HG03095 (cell line): ENCODE results near the gene C5orf34.
A peak's percentile ranks its signal among the peaks of the same experiment; 100 is the strongest.
"Not testable (repeated sequence)": the region's sequence is repeated elsewhere in the genome, so short reads cannot be mapped to it uniquely, and the experiment has no call there.

Source experiments
- ATAC-seq: cut with Tn5 transposase; IDR thresholded peaks from one replicate; pipeline ENCODE4 v1.9.1; 2021; ENCODE audit warnings: moderate library complexity; ENCODE audit not compliant: unreplicated experiment

C5orf34 gene

GRCh38 chr5:43520615-43521014, 5.7 kb upstream of the C5orf34 start:
- no peak for ATAC-seq

GRCh38 chr5:43515678-43516048, 715 bp upstream of the C5orf34 start:
- no peak for ATAC-seq

DNA sequence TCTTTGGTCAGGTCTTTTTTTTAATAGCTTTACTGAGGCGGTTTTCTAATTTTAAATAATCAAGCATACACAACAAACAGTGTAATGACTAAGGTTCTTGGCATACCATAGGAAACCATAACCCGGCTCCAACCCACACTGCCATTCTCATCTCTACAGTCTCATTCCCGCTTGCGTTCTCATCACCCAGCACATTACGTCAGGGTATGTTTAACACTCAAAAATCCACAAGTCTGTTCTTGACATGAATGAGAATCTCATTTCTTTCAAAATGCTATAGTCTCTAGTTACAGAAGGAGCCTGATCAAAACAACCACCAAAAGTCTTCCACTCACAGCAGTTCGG, 505 bp downstream of the C5orf34 start:
- ATAC-seq = peak; percentile 22

DNA sequence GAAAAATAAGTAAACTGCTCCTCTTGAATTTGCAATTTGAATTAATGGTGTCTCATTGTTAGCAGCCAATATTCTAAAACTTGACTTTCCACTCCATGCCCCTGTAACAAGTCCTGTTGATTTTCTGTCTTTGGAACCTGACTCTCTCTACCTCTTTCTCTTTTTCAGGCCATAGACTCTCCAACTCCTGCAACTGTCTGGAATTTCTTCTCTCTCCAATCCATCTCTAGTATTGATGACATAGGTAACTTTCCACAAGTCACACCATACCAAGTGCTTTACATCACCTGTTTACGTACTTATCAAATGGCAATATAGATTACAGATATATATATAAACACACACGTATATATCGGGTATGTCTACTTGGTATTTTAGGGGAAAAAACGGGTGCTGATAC, 923 bp downstream of the C5orf34 start:
- ATAC-seq = no peak

GRCh38 chr5:43511062-43511461, 3.9 kb downstream of the C5orf34 start:
- not testable (repeated sequence) for ATAC-seq

GRCh38 chr5:43498581-43498980, 16.4 kb downstream of the C5orf34 start:
- ATAC-seq = no peak

- ATAC-seq = no peak
Observed at GRCh38 chr5:43497311-43498104, 17.4 kb downstream of the C5orf34 start.

DNA sequence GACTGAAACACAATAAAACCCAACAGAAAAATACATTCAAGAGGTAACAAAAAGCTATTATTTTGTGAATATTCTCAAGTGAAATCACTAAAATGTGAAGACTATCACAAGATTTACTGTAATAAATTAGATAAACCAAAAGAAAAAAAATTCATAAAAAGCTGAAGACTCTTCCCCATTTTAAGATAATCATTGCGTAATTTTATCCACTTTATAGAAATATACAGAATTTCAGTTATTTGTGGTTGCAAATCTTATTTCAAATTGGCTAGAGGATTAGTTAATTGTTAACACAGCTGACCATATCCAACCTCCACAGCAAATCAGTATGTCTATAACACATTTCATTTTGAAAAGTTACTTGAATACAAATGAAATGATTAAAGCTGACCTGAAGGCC, 23.6 kb downstream of the C5orf34 start:
- no peak for ATAC-seq

GRCh38 chr5:43486353-43486752, 28.6 kb downstream of the C5orf34 start:
- no peak for ATAC-seq

GRCh38 chr5:43485406-43485805, 29.5 kb downstream of the C5orf34 start:
- no peak for ATAC-seq

DNA sequence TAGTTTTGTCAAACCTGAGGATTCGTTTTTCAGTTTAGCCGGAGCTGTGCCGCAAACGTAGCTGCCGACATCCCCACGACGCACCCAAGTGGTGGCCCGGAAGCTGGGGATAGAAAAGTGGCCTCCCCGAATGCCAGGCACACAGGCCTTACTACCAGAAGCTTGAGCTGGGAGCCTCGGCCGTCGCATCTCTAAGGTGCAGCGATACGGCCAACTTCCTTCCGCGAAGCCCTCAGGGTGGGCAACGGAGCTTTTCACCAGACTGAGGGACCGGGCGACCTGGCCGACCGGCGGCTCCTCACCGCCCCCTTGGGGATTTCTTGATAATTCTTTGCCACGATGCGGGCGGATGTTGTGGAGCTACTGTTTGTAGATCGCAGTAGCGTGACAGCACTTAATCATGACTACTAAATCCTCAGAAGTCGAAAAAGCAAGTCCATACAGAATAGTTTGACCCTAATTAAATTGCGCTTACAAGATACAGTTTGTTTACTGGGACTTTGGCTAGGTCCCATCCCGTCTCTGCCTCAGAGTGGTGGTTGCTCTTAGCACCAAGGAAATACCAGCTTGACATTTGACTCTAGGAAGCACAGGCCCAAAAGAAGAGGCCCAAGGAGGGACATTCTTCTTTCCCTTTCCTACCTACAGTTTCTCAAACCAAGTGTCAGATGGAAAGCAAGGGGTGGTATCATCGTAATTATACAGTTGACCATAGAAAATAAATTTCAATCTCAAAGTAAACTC, 30.7 kb downstream of the C5orf34 start:
- peak; percentile 67 for ATAC-seq

DNA sequence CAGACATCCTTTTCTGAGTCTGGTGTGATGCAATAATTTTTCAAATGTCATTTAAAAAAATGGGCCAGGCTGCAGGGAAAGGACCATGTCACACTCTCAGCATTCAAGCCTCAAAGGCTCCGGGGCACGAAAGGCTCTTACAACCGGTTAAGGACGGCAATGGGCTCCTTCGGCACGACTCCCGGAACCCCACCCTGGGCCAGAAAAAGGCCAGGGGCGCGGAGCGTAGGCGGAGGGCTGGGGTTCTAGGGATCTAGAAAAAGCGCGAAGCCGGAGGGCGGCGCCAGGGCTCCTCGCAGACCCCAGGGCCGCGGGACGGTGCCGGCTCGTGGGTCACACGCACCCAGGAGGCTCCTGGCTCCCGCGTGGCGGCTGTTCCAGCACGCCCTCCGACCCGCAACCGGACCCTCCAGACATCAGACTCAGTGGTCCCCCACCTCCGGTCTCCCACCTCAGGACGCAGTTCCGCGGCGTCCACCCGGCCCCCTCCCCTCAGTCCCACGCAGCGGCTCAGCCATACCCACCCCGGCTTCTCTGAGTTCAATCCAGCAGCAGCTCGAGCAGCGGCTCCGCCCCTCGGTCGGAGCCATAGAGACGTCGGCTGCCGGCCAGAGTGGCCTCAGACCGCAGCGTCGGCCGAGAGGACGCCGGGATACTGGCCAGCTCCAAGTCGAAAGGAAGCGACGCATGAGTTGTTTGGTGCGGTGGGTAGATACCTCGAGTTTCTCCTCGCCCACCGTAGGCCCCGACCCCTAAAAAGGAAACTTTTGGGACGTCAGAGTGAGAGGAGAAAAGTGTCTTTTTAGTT, 31.4 kb downstream of the C5orf34 start, which contains the start of gene TMEM267:
TSS of gene TMEM267 (minus strand) at position 568 of the 808 bp plus-strand sequence. CDS start 29,896 bp downstream, outside the sequence.
- ATAC-seq = peak; percentile 90

DNA sequence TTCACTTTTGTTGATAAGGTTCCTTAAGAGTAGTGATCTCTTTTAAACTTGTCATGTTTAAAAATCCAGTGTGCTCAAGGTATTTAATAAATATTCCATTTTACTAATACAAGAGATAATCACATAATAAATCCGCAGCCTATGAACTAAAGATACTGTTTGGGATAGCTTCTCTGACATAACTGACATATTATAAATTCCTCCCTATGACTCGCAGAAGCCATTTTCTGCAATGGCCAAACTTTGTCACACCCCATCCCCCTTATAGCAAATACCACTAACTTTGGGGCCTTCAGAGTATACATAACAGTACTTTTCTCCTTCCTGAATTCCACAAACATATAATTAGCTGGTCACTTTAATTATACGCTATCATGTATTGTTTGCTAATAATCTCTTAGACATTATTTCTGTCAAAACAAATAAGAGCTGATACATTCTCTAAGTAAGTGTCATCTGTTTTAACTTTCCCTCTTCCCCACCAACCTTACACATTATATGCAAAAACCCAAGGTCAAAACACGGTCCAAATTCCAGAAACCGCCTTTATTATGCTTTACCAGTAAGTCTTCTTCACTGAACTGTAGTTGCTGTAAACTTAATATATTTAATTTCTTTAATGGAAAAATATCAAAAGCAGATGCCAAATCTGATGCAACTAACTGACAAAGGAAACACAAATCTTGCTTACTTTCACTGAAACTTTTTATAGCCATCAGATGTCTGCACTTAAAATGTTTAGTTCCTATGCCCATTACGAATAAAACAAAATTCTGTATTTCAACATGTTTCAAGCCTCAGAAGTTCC, 32.3 kb downstream of the C5orf34 start:
- no peak for ATAC-seq

DNA sequence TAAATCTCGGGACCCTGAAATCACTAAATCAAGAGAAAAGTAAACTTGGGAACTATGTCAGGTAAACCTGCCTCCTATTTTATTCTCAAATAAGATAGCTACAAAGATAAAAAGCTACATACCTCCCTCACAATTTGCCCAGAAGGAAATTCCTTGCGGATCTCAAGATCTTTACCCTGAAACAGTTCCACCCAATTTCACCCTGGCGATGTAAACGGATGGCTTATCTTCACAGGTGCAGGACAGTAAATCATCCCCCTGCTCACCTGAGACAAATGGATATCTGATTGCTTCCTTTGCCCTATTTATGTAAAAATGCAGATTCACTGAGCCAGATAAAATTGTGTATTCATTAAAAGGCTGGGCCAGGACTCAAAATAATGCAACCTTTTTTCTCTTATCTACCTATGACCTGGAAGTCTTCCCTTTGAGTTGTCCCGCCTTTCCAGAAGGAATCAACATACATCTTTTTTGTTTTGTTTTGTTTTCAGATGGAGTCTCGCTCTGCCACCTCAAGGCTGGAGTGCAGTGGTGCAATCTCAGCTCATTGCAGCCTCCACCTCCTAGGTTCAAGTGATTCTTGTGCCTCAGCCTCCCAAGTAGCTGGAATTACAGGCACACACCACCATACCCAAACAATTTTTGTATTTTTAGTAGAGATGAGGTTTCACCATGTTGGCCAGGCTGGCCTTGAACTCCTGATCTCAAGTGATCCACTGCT, 45.1 kb downstream of the C5orf34 start:
- ATAC-seq = no peak

- no peak for ATAC-seq
Observed at GRCh38 chr5:43467100-43467499, 47.8 kb downstream of the C5orf34 start.

DNA sequence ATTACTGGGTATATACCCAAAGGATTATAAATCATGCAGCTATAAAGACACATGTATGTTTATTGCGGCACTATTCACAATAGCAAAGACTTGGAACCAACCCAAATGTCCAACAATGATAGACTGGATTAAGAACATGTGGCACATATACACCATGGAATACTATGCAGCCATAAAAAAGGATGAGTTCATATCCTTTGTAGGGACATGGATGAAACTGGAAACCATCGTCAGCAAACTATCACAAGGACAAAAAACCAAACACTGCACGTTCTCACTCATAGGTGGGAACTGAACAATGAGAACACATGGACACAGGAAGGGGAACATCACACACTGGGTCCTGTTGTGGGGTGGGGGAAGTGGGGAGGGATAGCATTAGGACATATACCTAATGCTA, 49.5 kb downstream of the C5orf34 start:
- ATAC-seq = not testable (repeated sequence)

DNA sequence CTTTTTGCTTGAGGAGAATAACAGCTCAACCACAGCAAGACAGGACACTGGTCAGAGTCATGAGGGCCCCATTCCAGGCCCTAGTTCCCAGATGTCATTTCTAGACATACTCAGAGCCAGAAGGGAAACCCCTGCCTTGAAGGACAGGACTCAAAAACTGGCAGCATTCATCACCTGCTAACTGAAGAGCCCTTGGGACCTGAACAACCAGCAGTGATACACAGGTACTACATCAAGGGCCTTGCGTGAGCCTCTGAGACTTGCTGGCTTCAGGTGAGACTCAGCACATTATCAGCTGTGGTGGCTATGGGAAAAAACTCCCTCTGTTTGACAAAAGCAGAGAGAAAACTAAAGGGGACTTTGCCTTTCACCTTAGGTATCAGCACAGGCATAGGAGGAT, 53.9 kb downstream of the C5orf34 start:
- ATAC-seq = no peak

DNA sequence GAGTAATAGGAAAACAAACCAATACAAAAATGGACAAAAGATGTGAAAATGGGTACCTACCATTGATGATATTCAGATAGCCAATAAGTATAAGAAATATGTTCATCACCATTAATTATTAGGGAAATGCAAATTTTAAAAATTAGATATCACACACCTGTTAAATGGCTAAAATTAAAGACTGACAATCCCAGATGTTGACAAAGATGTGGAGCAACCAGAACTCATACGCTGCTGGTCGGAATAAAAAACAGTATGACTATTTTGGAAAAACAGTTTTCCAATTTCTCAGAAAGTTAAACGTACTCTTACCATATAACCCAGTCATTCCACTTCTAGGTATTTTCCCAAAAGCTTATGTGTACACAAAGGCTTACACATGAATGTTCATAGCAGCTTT, 58.4 kb downstream of the C5orf34 start:
- ATAC-seq = no peak

- ATAC-seq = not testable (repeated sequence)
Observed at GRCh38 chr5:43441575-43441974, 73.4 kb downstream of the C5orf34 start.

DNA sequence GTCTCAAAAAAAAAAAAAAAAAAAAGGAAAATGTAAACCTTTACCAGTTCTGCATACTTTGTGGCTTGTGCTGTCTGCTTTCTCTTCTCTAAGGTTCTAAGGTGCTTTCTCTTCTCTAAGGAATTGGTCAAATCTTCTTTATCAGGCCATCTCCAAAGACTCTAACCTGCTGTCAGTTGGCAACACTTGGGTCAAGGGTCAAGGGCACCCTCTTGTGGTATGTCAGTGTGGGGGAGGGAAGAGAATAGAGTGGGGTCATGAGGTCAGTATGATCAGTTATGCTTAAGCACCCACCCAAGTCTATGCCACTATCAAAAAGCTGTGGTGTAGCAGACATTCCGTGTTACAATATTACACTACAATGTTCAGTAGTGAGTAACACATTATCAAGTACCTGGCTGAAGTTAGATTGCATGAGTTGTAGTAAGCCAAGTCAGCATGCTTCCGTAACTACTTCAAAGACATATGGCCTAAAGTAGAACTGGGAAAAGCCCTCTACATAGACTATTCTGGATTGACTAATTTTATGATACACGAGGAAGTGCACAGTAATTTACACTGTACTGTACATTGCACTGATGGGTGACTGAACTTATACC, 77.8 kb downstream of the C5orf34 start:
- ATAC-seq = no peak
